Measurements from ENCODE around the gene MAP3K4. TPM values are rescaled to one million over a fixed set of nuclear protein-coding genes. Genes with fewer than 3 reads are reported as not detected.
A peak's percentile ranks its signal among the peaks of the same experiment; 100 is the strongest.

MAP3K4 gene
- total and polyA plus RNA-seq, 7 donors: 4.6 to 79.2 (median 22.7) TPM

GRCh38 chr6:161008245-161008644 lies 16.7 kb downstream of the MAP3K4 start:
- no peak for TF ChIP-seq POLR2AphosphoS5 (IDR thresholded peaks at IDR 0.05)
- no peak for TF ChIP-seq POLR2A (IDR thresholded peaks at IDR 0.05)
- TF ChIP-seq EP300 (IDR thresholded peaks at IDR 0.05): no peak
- TF ChIP-seq CTCF (IDR thresholded peaks at IDR 0.05): no peak
- H3K4me3 ChIP-seq: no peak overlapping the region
- DNase-seq: no peak
- no peak overlapping the region for H3K27ac ChIP-seq
- intact Hi-C loops (cut with DNase I): no loop called here
- no peaks in the 10 kb centered on the region for H3K36me3 ChIP-seq
- 86 to 94% methylated on average over 4 of the region's 4 CpGs for WGBS, 2 donors
- H3K27me3 ChIP-seq: no peaks in the 10 kb centered on the region
- peaks cover 0 to 48% (median 30%) of the 10 kb centered on the region in 4 donors for H3K4me1 ChIP-seq
- no peaks in the 10 kb centered on the region for H3K9me3 ChIP-seq

GRCh38 chr6:161009991-161010390 lies 18.4 kb downstream of the MAP3K4 start:
- H3K9me3 ChIP-seq: no peaks in the 10 kb centered on the region
- peaks cover 0 to 45% (median 34%) of the 10 kb centered on the region in 4 donors for H3K4me1 ChIP-seq
- DNase-seq: no peak
- 94% methylated on average over 3 of the region's 3 CpGs for WGBS, 2 donors
- no peaks in the 10 kb centered on the region for H3K27me3 ChIP-seq
- no peak overlapping the region for H3K4me3 ChIP-seq
- no peak overlapping the region for H3K27ac ChIP-seq
- no peaks in the 10 kb centered on the region for H3K36me3 ChIP-seq
- intact Hi-C loops (cut with DNase I): no loop called here
- no peak for TF ChIP-seq POLR2A (IDR thresholded peaks at IDR 0.05)
- TF ChIP-seq CTCF (IDR thresholded peaks at IDR 0.05): no peak
- TF ChIP-seq POLR2AphosphoS5 (IDR thresholded peaks at IDR 0.05): no peak
- no peak for TF ChIP-seq EP300 (IDR thresholded peaks at IDR 0.05)

- Histone ChIP-seq H3K27ac (no peak overlapping the region), H3K4me3 (no peak overlapping the region), H3K27me3 (no peaks in the 10 kb centered on the region), H3K36me3 (no peaks in the 10 kb centered on the region), H3K4me1 (peaks cover 0 to 45% (median 34%) of the 10 kb centered on the region in 4 donors), H3K9me3 (no peaks in the 10 kb centered on the region)
- intact Hi-C loops (cut with DNase I): no loop called here
- WGBS, 2 donors: 74 to 76% methylated on average over 1 of the region's 1 CpG
- DNase-seq: no peak
- no peak for TF ChIP-seq POLR2AphosphoS5 (IDR thresholded peaks at IDR 0.05)
- TF ChIP-seq CTCF (IDR thresholded peaks at IDR 0.05): no peak
- no peak for TF ChIP-seq POLR2A (IDR thresholded peaks at IDR 0.05)
- no peak for TF ChIP-seq EP300 (IDR thresholded peaks at IDR 0.05)
Measured at GRCh38 chr6:161010418-161010817, 18.8 kb downstream of the MAP3K4 start.

GRCh38 chr6:161011492-161012480 lies 20.2 kb downstream of the MAP3K4 start:
- no peaks in the 10 kb centered on the region for H3K27me3 ChIP-seq
- DNase-seq: no peak
- WGBS, 2 donors: 75 to 76% methylated on average over 8 of the region's 8 CpGs
- H3K36me3 ChIP-seq: no peaks in the 10 kb centered on the region
- intact Hi-C loops (cut with DNase I): no loop called here
- H3K4me3 ChIP-seq: no peak overlapping the region
- TF ChIP-seq POLR2A (IDR thresholded peaks at IDR 0.05) (no peak), POLR2AphosphoS5 (IDR thresholded peaks at IDR 0.05) (no peak), EP300 (IDR thresholded peaks at IDR 0.05) (no peak), CTCF (IDR thresholded peaks at IDR 0.05) (no peak)
- H3K9me3 ChIP-seq: no peaks in the 10 kb centered on the region
- peak overlapping the region in 2 of 4 donors; percentile 56 to 68 for H3K27ac ChIP-seq
- peaks cover 0 to 45% (median 34%) of the 10 kb centered on the region in 4 donors for H3K4me1 ChIP-seq

All from sigmoid colon (tissue), 7 donors.